ENCODE results near the gene TMEM81. TPM values are rescaled to one million over a fixed set of nuclear protein-coding genes. Genes with fewer than 3 reads are reported as not detected.

TMEM81 gene
- total RNA-seq, 1 experiment from 2014 or later = 4.2 TPM

- DNase-seq (ENCODE audit: unreplicated experiment) = no peak
- no peaks in the 10 kb centered on the region for H3K9me3 Mint-ChIP-seq (ENCODE audit: unreplicated experiment)
- POLR2A ChIA-PET = interaction anchor here (1.9 kb wide), 1 partner anchor 11 kb away, joined by 4 read pairs; no protein-coding TSS in a partner anchor
- no peaks in the 10 kb centered on the region for H3K4me1 Mint-ChIP-seq (ENCODE audit: insufficient read depth, unreplicated experiment)
- peaks cover 77% of the 10 kb centered on the region for H3K27me3 Mint-ChIP-seq (ENCODE audit: insufficient read depth, unreplicated experiment)
- intact Hi-C loops (cut with micrococcal nuclease) = no loop called here
- H3K27ac Mint-ChIP-seq (ENCODE audit: low read depth, unreplicated experiment) = no peak overlapping the region
- H3K36me3 Mint-ChIP-seq (ENCODE audit: insufficient read depth, unreplicated experiment) = no peaks in the 10 kb centered on the region
- H3K4me3 Mint-ChIP-seq (ENCODE audit: unreplicated experiment) = no peak overlapping the region
- TF ChIP-seq CTCF (IDR thresholded peaks at IDR 0.05; ENCODE audit: unreplicated experiment) = no peak
- CTCF ChIA-PET = interaction anchor here (0.7 to 7.7 kb wide), 9 partner anchors 23 to 294 kb away, joined by 3 to 72 read pairs (median 5); no protein-coding TSS in a partner anchor
- BruUV-seq (replicated peaks) = no TSS peak
These were observed 46.0 kb downstream of the TMEM81 start for GRCh38 chr1:205038132-205038786.

GRCh38 chr1:205037539-205037938 lies 46.7 kb downstream of the TMEM81 start:
- intact Hi-C loops (cut with micrococcal nuclease) = no loop called here
- no peak for TF ChIP-seq CTCF (IDR thresholded peaks at IDR 0.05; ENCODE audit: unreplicated experiment)
- Mint-ChIP-seq H3K4me3 (ENCODE audit: unreplicated experiment) (no peak overlapping the region), H3K36me3 (ENCODE audit: insufficient read depth, unreplicated experiment) (no peaks in the 10 kb centered on the region), H3K27me3 (ENCODE audit: insufficient read depth, unreplicated experiment) (peaks cover 75% of the 10 kb centered on the region), H3K9me3 (ENCODE audit: unreplicated experiment) (no peaks in the 10 kb centered on the region), H3K27ac (ENCODE audit: low read depth, unreplicated experiment) (no peak overlapping the region), H3K4me1 (ENCODE audit: insufficient read depth, unreplicated experiment) (no peaks in the 10 kb centered on the region)
- no peak for DNase-seq (ENCODE audit: unreplicated experiment)
- ChIA-PET CTCF (interaction anchor here (0.7 to 7.7 kb wide), 5 partner anchors 24 to 295 kb away, joined by 3 to 72 read pairs (median 6); no protein-coding TSS in a partner anchor), POLR2A (interaction anchor here (1.9 kb wide), 1 partner anchor 12 kb away, joined by 4 read pairs; no protein-coding TSS in a partner anchor)
- no TSS peak for BruUV-seq (replicated peaks)

Other genes with a start within 250 kb of the TMEM81 start
- 0.29 and 0.98 TPM in 2 replicates for gene NFASC, start 213.6 kb downstream of the TMEM81 start, total RNA-seq (2022)
- gene CNTN2, start 41.2 kb downstream of the TMEM81 start, total RNA-seq (2022) = 0.05 TPM in 1 of 2 replicates, not detected in the other
- gene RBBP5, start 37.5 kb upstream of the TMEM81 start, total RNA-seq (2022) = 24.8 and 30.4 TPM in 2 replicates
- gene DSTYK, start 127.2 kb upstream of the TMEM81 start, total RNA-seq (2022) = 18.4 and 21.5 TPM in 2 replicates
- 0.54 and 0.79 TPM in 2 replicates for gene TMCC2, start 143.5 kb upstream of the TMEM81 start, total RNA-seq (2022)
- 2.8 and 6.0 TPM in 2 replicates for gene NUAK2, start 237.3 kb upstream of the TMEM81 start, total RNA-seq (2022)

All from MCF 10A (cell line).